ENCODE data around the gene RPA4. TPM values are rescaled to one million over a fixed set of nuclear protein-coding genes. Genes with fewer than 3 reads are reported as not detected.

The RPA4 gene, protein sequence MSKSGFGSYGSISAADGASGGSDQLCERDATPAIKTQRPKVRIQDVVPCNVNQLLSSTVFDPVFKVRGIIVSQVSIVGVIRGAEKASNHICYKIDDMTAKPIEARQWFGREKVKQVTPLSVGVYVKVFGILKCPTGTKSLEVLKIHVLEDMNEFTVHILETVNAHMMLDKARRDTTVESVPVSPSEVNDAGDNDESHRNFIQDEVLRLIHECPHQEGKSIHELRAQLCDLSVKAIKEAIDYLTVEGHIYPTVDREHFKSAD
- 1.1 TPM in 2 replicates for total RNA-seq

DNA sequence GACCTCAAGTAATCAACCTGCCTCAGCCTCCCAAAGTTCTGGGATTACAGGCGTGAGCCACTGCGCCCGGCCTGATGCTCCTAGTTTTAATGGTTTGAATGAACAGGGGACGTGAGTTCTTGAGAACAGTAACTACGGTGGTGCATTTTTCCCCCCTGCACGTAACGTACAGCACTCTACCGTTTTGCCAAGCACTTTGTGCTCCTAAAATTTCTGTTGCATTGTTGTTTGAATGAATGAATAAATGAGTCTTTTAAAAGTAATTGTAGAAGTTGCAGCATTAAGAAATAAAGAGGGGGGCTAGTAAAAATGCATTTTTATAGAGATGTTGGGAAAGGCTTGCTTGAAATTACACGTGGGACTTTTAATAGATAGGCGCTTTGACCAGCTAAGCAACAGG, at the start of gene RPA4:
TSS of gene RPA4 (plus strand) at position 301 of the 400 bp plus-strand sequence. CDS start 403 bp downstream, outside the sequence.

Other genes starting within 250 kb of the RPA4 start
- 29.9 and 36.0 TPM in 2 replicates for gene DIAPH2, start 199.1 kb upstream of the RPA4 start, total RNA-seq